Measurements from ENCODE around the gene CALHM3. TPM values are rescaled to one million over a fixed set of nuclear protein-coding genes. Genes with fewer than 3 reads are reported as not detected.

CALHM3 gene
- total RNA-seq, 1 experiment from 2014 or later, result 13.1 TPM

DNA sequence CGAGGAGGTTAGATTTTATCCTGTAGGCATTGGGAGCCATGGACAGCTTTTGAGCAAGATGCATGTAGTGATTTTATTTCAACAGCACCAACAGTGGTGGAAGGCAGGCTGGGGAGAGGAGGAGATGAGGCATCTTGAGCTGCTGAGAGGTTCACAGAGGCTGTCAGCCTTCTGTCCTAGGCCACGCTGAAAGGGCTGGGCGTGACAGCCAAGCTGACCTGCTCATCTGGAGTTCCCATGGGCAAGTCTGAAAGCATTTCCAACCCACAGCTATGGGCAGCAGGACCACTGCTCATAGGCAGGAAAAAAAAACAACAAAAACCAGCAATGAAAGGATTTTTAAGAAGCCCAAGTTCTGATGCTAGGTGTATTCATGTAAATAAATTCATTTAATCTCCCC, 22.1 kb upstream of the CALHM3 start:
- Histone ChIP-seq H4K20me1 (ENCODE audit: insufficient read depth) (no peaks in the 10 kb centered on the region), H3K4me1 (replicated peaks; ENCODE audit: insufficient read depth) (peaks cover 12% of the 10 kb centered on the region), H3K9me3 (ENCODE audit: insufficient read depth, low read depth) (no peaks in the 10 kb centered on the region), H3K27me3 (ENCODE audit: insufficient read depth, low read depth) (no peaks in the 10 kb centered on the region), H3K4me3 (no peak overlapping the region), H3F3A (ENCODE audit: insufficient read depth, low read depth) (peaks cover 14% of the 10 kb centered on the region), H3K79me2 (ENCODE audit: low read depth) (no peaks in the 10 kb centered on the region), H3K9me2 (ENCODE audit: insufficient read depth) (no peaks in the 10 kb centered on the region), H3K27ac (no peak overlapping the region), H2AFZ (no peak overlapping the region), H3K4me2 (no peak overlapping the region), H3K36me3 (ENCODE audit: low read depth) (no peaks in the 10 kb centered on the region)
- no TSS peak for BruUV-seq (replicated peaks)
- no peak for DNase-seq
- POLR2A ChIA-PET (ENCODE audit: unreplicated experiment), result no interaction called here
- intact Hi-C loops (cut with micrococcal nuclease; ENCODE audit: unreplicated experiment), result no loop called here
- TF ChIP-seq EZH2 (IDR thresholded peaks at IDR 0.05; ENCODE audit: low read depth), result no peak
- TF ChIP-seq, protein P1, sequence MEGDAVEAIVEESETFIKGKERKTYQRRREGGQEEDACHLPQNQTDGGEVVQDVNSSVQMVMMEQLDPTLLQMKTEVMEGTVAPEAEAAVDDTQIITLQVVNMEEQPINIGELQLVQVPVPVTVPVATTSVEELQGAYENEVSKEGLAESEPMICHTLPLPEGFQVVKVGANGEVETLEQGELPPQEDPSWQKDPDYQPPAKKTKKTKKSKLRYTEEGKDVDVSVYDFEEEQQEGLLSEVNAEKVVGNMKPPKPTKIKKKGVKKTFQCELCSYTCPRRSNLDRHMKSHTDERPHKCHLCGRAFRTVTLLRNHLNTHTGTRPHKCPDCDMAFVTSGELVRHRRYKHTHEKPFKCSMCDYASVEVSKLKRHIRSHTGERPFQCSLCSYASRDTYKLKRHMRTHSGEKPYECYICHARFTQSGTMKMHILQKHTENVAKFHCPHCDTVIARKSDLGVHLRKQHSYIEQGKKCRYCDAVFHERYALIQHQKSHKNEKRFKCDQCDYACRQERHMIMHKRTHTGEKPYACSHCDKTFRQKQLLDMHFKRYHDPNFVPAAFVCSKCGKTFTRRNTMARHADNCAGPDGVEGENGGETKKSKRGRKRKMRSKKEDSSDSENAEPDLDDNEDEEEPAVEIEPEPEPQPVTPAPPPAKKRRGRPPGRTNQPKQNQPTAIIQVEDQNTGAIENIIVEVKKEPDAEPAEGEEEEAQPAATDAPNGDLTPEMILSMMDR (conservative IDR thresholded peaks at IDR 0.05), result no peak
- CTCF ChIA-PET, result no interaction called here

DNA sequence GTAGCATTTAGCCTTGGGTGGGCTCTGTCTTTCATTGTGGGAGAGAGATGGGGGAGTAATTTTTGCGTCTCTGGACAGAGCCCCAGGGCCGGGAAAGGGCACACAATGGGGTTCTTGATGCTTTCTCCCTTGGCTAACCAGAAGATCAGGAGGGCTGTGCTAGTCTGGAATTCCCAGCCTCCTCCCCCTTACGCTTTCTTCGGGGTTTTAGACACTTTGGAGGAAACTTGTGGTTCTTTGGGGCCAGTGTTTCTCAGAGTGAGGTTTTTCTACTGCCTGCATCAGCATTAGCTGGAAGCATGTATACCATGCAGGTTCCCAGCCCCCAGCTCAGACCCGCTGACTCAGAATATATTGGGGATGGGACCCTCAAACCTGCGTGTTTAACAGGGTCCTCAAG, 21.4 kb upstream of the CALHM3 start:
- POLR2A ChIA-PET (ENCODE audit: unreplicated experiment), result no interaction called here
- H3F3A ChIP-seq (ENCODE audit: insufficient read depth, low read depth), result peaks cover 14% of the 10 kb centered on the region
- BruUV-seq (replicated peaks), result no TSS peak
- TF ChIP-seq EZH2 (IDR thresholded peaks at IDR 0.05; ENCODE audit: low read depth), result no peak
- TF ChIP-seq, protein P1 (conservative IDR thresholded peaks at IDR 0.05), result no peak
- peaks cover 12% of the 10 kb centered on the region for H3K4me1 ChIP-seq (replicated peaks; ENCODE audit: insufficient read depth)
- intact Hi-C loops (cut with micrococcal nuclease; ENCODE audit: unreplicated experiment), result no loop called here
- no peaks in the 10 kb centered on the region for H3K9me2 ChIP-seq (ENCODE audit: insufficient read depth)
- H2AFZ ChIP-seq, result no peak overlapping the region
- no peak overlapping the region for H3K4me2 ChIP-seq
- CTCF ChIA-PET, result no interaction called here
- H3K36me3 ChIP-seq (ENCODE audit: low read depth), result no peaks in the 10 kb centered on the region
- H3K79me2 ChIP-seq (ENCODE audit: low read depth), result no peaks in the 10 kb centered on the region
- no peaks in the 10 kb centered on the region for H3K27me3 ChIP-seq (ENCODE audit: insufficient read depth, low read depth)
- no peaks in the 10 kb centered on the region for H3K9me3 ChIP-seq (ENCODE audit: insufficient read depth, low read depth)
- H4K20me1 ChIP-seq (ENCODE audit: insufficient read depth), result no peaks in the 10 kb centered on the region
- H3K4me3 ChIP-seq, result no peak overlapping the region
- DNase-seq, result no peak
- no peak overlapping the region for H3K27ac ChIP-seq

DNA sequence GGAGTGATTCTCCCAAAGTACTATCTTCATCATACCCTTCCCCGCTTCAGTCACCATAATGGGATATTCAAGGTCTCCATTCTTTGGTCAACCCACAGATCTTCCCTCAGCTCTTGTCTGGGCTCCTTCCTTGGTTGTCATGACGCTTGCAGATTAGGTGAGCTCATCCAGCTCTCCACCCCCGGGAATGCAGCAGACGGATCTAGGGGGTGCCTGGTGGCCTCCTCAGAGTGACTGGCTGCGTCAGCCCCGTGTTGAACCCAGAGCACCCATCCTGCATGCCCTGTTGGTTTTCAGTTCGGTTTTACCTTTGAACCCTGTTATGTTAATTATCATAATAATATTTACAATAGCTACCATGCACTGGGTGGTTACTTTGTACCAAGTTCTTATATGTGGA, 20.8 kb upstream of the CALHM3 start:
- H3K27ac ChIP-seq, result no peak overlapping the region
- H3K4me2 ChIP-seq, result no peak overlapping the region
- POLR2A ChIA-PET (ENCODE audit: unreplicated experiment), result no interaction called here
- no TSS peak for BruUV-seq (replicated peaks)
- no peaks in the 10 kb centered on the region for H4K20me1 ChIP-seq (ENCODE audit: insufficient read depth)
- no peak overlapping the region for H2AFZ ChIP-seq
- H3K79me2 ChIP-seq (ENCODE audit: low read depth), result no peaks in the 10 kb centered on the region
- peaks cover 8% of the 10 kb centered on the region for H3K4me1 ChIP-seq (replicated peaks; ENCODE audit: insufficient read depth)
- CTCF ChIA-PET, result no interaction called here
- H3K9me3 ChIP-seq (ENCODE audit: insufficient read depth, low read depth), result no peaks in the 10 kb centered on the region
- no peaks in the 10 kb centered on the region; the same call in 1 of the 2 replicates for H3K27me3 ChIP-seq (ENCODE audit: insufficient read depth, low read depth)
- no peaks in the 10 kb centered on the region for H3K9me2 ChIP-seq (ENCODE audit: insufficient read depth)
- intact Hi-C loops (cut with micrococcal nuclease; ENCODE audit: unreplicated experiment), result loop anchor here (10.0 kb wide), 1 partner anchor 45 kb away; no protein-coding TSS in a partner anchor
- TF ChIP-seq EZH2 (IDR thresholded peaks at IDR 0.05; ENCODE audit: low read depth), result no peak
- TF ChIP-seq, protein P1 (conservative IDR thresholded peaks at IDR 0.05), result no peak
- no peak overlapping the region for H3K4me3 ChIP-seq
- no peak for DNase-seq
- no peaks in the 10 kb centered on the region for H3K36me3 ChIP-seq (ENCODE audit: low read depth)
- H3F3A ChIP-seq (ENCODE audit: insufficient read depth, low read depth), result peaks cover 10% of the 10 kb centered on the region

All from PC-9 (cell line).